ENCODE measurements around the gene GRK5.

DNA sequence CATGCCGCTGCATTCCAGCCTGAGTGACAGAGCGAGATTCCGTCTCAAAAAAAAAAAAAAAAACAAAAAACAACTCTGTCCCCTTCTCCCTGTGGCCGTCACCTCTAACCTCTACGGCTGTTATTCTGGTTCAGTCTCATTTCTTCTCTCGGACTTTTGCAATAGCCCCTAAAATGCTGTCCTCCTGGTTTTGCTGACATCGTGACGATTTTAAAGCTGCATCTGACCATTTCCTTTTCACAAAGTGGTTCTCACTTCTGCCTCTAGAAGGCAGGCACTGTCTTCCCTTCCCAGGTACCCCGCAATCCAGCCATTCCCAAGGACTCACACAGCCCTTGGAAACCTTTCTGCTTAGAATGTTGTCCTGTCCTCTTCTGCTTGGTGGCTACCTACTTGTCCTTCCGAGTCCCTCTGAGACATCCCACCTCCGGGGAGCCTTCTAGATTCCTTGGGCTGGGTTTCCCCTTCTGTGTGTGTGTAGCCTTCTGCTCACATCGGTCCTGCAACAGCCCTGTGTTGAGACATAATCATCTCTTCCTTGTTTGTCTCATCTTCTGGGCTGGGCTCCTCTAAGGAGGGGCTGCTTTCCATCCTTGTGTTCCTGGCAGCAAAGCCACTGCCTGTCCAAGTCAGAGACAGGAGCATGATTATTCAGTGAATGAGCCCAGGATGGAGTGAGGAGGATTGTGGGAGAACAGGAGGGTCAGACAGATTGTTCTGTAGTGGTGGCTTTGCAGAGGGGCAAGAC is 83.1 kb downstream of the GRK5 start:
- TF ChIP-seq TCF7L2 (IDR thresholded peaks at IDR 0.05; ENCODE audit: low read depth, low read length) (no peak), POLR2AphosphoS5 (IDR thresholded peaks at IDR 0.05; ENCODE audit: low read depth, low read length) (no peak), SIN3A (IDR thresholded peaks at IDR 0.05; ENCODE audit: borderline replicate concordance, insufficient read depth, low read depth, low read length) (no peak)
- TF ChIP-seq, protein P1, sequence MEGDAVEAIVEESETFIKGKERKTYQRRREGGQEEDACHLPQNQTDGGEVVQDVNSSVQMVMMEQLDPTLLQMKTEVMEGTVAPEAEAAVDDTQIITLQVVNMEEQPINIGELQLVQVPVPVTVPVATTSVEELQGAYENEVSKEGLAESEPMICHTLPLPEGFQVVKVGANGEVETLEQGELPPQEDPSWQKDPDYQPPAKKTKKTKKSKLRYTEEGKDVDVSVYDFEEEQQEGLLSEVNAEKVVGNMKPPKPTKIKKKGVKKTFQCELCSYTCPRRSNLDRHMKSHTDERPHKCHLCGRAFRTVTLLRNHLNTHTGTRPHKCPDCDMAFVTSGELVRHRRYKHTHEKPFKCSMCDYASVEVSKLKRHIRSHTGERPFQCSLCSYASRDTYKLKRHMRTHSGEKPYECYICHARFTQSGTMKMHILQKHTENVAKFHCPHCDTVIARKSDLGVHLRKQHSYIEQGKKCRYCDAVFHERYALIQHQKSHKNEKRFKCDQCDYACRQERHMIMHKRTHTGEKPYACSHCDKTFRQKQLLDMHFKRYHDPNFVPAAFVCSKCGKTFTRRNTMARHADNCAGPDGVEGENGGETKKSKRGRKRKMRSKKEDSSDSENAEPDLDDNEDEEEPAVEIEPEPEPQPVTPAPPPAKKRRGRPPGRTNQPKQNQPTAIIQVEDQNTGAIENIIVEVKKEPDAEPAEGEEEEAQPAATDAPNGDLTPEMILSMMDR (IDR thresholded peaks at IDR 0.05): no peak
- TF ChIP-seq, protein P2, sequence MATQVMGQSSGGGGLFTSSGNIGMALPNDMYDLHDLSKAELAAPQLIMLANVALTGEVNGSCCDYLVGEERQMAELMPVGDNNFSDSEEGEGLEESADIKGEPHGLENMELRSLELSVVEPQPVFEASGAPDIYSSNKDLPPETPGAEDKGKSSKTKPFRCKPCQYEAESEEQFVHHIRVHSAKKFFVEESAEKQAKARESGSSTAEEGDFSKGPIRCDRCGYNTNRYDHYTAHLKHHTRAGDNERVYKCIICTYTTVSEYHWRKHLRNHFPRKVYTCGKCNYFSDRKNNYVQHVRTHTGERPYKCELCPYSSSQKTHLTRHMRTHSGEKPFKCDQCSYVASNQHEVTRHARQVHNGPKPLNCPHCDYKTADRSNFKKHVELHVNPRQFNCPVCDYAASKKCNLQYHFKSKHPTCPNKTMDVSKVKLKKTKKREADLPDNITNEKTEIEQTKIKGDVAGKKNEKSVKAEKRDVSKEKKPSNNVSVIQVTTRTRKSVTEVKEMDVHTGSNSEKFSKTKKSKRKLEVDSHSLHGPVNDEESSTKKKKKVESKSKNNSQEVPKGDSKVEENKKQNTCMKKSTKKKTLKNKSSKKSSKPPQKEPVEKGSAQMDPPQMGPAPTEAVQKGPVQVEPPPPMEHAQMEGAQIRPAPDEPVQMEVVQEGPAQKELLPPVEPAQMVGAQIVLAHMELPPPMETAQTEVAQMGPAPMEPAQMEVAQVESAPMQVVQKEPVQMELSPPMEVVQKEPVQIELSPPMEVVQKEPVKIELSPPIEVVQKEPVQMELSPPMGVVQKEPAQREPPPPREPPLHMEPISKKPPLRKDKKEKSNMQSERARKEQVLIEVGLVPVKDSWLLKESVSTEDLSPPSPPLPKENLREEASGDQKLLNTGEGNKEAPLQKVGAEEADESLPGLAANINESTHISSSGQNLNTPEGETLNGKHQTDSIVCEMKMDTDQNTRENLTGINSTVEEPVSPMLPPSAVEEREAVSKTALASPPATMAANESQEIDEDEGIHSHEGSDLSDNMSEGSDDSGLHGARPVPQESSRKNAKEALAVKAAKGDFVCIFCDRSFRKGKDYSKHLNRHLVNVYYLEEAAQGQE (IDR thresholded peaks at IDR 0.05; ENCODE audit: insufficient read depth in 1 of 2, low read depth in 2 of 2, low read length in 1 of 2): no peak

Measured in Panc1 (cell line).